ENCODE measurements around the gene TYSND1.
"Not testable (repeated sequence)": the region's sequence is repeated elsewhere in the genome, so short reads cannot be mapped to it uniquely, and the experiment has no call there.

TYSND1 gene, protein sequence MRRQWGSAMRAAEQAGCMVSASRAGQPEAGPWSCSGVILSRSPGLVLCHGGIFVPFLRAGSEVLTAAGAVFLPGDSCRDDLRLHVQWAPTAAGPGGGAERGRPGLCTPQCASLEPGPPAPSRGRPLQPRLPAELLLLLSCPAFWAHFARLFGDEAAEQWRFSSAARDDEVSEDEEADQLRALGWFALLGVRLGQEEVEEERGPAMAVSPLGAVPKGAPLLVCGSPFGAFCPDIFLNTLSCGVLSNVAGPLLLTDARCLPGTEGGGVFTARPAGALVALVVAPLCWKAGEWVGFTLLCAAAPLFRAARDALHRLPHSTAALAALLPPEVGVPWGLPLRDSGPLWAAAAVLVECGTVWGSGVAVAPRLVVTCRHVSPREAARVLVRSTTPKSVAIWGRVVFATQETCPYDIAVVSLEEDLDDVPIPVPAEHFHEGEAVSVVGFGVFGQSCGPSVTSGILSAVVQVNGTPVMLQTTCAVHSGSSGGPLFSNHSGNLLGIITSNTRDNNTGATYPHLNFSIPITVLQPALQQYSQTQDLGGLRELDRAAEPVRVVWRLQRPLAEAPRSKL

DNA sequence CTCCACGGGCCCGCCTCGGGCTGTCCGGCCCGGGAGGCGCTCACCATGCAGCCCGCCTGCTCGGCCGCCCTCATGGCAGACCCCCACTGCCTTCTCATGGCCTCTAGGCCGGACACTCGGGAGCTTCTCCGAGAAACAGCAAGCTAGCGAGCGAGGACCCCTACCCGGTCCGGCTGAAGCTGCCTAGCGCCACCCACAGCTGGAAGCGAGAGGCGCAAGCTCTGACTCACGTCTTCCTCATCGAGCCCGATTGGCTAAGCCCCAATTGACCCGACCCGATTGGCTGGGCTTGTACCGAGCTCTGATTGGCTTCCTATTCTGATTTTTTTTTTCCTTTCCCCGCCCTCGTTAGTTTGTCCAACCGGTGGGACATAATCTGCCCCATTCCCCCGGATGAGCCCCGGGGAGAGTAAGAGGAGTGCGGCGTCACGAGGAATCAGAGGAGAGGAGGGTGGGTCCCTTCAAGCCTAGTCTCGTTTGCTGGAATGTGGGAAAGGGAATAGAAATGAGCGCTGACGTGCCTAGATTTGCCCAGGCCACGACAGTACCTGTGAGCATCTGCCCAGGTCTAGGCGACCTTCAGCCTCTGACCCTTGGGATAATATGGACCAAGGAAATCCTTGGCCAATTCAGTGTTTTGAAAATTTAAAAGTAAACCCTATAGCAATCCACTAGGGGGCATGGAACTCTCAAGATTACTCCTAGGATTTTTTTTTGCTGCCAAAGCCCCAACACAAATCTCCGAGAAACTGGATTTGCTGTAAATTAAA lies at the start of gene TYSND1:
TSS of gene TYSND1 (minus strand) at position 212 of the 770 bp plus-strand sequence. CDS start at position 98, 114 bp downstream.
- peak; percentile 95 for DNase-seq (ENCODE audit: low read depth)

DNA sequence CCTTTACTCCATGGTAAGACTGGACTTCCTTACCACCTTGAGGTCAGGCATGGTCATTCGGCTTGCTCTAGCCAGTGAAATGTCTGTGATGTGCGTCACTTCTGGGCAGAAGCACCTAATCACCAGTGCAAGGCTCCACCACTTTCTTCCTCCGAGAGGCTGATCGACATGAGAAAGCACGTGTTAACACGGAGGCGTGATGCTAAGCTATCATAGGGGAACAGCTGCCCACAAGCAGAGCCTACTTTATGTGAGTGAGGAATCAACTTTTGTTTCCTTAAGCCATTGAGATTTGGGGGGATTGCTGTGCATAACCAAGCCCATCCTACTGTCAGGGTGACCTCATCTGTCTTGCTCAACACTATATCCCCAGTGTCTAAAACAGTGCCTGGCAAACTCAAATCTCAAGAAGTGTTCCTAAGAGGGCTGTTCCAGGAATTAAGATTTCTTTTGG lies 46.9 kb upstream of the TYSND1 start:
- DNase-seq (ENCODE audit: low read depth), result no peak

DNA sequence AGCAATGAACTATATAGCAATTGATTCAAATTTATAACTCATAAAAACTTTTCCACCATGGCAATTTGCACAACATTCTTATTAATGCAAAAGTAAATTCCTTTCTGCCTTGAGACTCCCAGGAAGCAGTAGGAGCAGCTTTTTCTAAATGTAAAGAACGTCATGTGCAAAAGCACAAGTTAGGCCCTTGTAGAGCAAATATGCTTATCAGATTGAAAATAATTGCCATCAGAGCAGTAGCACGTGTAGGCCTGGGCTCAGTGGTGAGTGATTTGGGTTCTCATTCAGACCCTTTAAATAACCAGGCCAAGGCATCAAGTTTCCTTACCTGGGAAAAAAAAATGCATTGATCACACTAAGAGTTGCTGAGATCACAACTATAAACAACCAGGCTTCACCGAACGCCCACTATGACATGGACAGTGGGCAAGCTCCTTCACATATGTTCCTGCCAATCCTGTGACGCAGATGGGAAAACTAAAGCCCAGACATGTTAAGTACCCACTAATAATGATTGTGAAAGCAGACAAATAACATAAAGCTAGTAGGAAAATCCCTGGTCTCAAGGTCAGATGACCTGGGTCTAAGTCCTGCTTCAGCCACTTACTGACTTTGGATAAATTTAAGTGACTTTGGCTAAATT lies 45.9 kb upstream of the TYSND1 start:
- no peak for DNase-seq (ENCODE audit: low read depth)

DNA sequence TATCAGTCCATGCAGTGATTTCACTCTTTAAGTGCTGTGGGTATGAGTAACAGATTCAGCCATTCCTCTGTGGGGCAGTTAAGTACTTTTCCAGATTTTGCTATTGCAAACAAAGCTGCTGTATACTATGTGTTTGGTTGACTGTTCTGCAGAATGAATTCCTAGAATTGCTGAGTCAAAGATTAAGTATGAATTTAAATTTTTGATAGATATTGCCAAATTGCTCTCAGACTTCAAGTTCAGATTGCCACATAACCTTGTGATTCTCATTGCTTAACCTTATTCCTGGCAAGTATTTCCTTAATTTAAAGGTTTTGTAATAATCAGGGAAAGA lies 45.4 kb upstream of the TYSND1 start:
- DNase-seq (ENCODE audit: low read depth), result no peak

DNA sequence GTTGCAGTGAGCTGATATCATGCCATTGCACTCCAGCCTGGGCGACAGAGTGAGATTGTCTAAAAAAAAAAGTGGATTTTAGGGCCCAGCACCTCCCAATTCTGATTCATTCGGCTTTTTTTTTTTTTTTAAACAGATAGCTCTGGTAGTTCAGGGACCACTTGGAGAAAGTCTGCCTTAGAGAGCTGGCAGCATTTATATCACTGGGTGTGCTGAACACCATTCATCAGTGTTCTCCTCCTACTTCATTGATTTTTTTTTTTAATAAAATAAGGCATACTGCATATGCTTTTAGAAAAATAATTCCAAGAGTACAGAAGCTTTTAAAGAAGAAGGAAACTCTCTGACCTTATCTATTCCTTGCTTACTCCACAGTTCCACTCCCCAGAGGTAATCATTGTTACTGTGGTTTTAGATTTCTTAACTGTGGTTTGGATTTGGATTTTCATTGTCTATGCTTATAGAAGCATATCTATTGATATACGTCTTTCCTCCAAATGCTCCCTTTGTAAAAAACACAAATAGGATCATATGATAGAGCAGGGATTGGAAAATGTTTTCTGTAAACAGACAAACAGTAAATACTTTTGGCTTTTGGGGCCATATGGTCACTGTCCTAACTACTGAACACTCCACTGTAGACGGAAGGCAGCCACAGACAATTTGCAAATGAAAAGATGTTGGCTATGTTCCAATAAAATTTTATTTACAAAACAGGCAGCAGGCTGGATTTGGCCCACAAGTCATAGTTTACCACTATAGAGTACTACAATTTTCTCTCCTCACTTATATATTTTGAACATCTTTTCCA lies 44.9 kb upstream of the TYSND1 start:
- no peak for DNase-seq (ENCODE audit: low read depth)

DNA sequence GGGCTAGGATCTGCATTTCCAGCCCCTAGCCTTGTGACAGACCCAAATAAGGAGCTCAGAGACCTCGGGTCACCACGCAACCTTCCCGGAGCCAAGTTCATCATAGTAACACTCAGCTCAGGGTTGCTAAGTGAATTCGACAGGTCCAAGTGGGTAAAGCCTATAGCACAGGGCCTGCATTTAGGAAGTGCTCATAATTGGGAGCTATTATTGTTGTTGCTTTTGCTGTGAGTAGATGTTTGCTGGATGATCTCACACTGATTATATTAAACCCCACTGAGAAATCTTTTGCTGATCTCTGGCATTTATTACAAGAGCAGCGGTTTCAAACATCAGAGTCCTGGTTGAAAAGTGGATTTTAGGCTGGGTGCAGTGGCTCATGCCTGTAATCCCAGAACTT lies 44.1 kb upstream of the TYSND1 start:
- no peak for DNase-seq (ENCODE audit: low read depth)

DNA sequence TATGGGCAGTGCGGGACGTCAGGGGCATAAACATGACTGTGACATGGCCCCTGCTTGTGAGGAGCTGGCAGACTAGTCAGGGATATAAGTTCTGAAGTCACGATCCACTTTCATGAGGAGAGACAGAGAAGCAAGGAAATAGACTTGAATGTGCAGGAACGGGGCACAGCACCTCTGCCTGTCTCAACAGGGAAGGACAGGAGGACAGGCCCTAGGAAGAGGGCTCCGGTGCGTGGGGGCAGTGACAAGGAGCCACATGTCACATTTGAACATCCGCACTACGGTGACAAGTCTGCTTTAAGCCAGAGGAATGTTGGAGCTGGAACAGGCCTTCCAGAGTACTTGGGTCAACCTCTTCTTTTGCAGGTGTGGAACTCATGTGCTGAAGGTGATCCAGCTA lies 43.6 kb upstream of the TYSND1 start:
- DNase-seq (ENCODE audit: low read depth), result no peak

DNA sequence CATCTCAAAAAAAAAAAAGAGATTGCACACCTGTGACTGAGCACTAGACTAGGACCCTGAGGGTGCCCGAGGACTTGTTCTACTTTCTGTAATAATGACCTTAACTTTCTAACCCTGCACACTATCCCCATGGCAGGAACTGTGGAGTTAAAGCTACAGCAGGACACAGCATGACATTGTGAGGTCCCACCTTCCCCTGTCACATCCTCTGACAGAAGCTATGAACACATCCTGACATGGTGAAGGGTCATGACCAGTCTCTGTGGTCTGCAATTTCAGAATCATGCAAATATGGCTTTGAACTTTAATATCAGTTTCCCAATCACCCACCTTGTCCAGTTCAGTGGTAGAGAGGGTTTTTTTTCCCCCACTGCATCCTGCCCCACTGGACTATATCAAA lies 42.3 kb upstream of the TYSND1 start:
- no peak for DNase-seq (ENCODE audit: low read depth)

DNA sequence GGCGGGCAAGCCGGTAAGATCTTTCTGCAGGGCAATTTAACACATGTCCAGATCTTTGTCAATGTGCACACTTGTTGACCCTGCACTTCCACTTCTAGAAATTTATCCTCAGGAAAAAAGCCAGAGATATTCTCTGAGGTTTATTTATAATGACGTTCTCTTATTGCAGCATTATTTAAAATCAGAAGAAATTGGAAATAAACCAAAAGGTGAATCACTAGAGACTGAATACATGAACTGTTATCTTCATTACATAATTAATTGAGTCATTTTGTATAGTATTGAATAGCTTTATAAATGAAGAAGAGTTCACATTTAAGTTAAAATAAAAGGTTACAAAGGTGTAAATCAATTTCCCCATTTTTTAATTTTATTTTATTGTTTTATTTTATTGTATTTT lies 40.1 kb upstream of the TYSND1 start:
- no peak for DNase-seq (ENCODE audit: low read depth)

DNA sequence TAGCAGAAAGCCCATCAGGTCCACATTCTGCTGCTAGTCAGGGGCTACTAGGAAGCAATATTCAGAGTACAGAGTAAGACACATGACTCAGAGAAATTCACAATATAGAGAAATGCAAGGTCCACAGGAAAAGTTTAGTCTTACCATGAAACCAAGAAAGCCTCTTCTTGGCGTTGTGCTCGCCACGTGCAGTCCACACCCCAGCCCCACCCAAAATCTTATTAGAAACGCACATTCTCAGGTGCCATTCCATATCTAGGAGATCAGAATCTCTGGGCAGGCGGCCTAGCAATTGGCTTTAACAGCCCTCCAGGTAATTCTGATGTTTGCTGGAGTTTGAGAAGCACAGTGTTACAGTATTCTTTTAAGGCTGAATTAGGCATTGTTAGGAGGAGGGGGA lies 39.6 kb upstream of the TYSND1 start:
- no peak for DNase-seq (ENCODE audit: low read depth)

DNA sequence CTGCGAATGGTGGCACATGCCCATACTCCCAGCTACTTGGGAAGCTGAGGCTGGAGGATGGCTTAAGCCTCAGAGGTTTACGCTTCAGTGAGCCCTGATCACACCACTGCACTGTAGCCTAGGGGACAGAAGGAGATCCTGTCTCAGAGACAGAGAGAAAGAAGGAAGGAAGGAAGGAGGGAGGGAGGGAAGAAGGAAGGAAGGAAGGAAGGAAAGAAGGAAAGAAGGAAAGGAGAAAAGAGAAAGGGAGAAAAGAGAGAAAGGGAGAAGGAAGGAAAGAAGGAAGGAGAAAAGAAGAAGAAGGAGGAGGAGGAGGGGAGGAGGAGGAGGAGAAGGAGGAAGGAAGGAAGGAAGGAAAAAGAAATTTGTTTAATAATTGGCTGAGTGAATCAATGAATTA lies 36.8 kb upstream of the TYSND1 start:
- DNase-seq (ENCODE audit: low read depth), result no peak

DNA sequence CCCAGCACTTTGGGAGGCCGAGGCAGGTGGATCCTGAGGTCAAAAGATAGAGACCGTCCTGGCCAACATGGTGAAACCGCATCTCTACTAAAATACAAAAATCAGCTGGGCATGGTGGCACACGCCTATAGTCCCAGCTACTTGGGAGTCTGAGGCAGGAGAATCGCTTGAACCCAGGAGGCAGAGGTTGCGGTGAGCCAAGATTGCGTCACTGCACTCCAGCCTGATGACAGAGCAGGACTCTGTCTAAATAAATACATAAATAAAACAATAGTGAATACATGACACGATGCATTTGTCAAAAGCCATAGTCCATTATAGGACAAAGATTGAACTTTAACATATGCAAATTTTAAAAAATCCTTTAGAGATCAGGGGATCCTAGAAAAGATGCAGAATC lies 32.7 kb upstream of the TYSND1 start:
- DNase-seq (ENCODE audit: low read depth), result not testable (repeated sequence)

DNA sequence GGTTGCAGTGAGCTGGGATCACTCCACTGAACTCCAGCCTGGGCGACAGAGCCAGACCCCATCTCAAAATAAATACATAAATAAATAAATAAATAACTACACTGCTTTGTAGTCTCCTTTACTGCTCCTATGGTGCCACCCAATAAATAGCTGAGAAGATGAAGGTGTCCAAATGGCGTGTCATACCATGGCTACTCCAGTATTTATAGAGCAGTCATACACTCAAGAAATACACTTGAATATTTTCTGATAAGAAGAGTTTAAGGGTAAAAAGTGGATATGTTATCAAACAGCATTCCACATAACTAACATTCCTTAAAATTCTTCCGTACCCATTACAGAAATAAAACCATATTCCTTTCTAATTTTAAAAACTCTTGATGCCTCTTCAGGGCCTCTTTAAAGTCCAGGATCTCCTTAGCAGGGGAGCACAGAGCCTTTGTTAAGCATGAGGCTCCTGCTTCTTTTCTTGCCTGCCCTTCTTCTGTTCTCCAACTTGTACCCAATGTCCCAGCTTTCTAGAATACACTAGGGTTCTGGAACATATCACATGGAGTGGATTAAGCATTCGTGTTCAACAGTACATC lies 31.7 kb upstream of the TYSND1 start:
- no peak for DNase-seq (ENCODE audit: low read depth)

DNA sequence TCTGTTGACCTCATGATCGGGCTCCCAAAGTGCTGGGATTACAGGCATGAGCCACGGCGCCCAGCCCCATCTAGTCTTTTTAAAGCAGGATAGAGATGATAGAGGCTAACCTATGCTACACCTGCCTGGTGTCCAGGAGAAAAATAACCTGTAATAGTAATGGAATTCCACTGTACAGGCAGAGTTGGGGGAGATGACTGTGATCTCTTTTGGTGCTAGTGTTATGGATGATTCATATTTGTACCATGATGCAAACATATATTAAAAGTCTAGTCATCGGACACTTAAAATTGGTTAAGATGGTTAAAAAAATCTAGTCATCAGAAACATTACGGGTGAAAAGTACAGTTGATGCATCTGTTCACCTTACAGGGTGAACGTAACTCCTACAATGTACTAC lies 29.9 kb upstream of the TYSND1 start:
- no peak for DNase-seq (ENCODE audit: low read depth)

DNA sequence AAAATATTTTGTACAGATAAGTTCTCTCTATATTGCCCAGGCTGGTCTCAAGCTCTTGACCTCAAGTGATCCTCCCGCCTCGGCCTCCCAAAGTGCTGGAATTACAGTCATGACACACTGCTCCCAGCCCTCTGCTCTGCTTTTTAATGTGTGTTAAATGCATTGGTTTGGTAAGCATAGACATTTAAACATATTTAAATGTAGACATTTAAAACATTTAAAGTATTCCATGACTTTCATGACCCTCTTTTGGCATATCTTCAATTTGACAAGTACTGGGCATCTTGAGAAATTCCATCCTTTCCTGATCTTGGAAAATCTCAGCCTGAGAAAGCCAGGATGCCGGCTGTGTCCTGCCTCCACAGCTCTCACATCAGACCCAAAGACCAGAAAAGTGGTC lies 29.0 kb upstream of the TYSND1 start:
- no peak for DNase-seq (ENCODE audit: low read depth)

DNA sequence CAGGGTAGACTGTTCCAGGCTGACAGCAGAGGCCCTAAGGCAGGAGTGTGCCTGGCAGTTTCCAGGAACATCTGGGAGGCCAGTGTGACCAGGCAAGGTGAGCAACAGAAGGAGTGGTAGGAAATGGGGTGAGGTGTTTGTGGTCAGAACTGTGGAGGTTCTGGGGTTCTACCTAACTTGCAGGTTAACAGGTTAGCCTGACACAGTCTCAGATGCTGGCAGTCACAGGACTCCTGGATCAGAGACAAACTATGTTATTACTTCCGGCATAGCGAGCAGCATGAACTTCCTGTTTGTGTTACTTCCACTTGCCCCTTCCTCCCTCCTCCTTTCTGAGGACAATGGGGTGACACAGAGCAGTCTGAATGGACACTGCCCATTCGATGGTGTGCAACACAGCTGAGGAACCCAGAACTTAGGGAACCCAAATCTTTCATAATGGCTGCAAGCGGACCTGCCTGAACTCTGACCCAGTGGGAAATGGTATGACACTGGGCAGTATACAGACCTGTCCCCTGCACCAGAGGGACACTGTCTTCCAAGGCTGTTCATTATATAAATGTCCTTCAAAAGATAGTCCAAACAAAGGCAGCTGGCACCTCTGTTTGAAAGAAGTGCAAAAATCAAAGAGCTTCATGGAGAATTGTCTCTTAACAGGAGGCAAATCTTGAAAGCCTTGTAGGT lies 27.7 kb upstream of the TYSND1 start:
- DNase-seq (ENCODE audit: low read depth), result no peak

DNA sequence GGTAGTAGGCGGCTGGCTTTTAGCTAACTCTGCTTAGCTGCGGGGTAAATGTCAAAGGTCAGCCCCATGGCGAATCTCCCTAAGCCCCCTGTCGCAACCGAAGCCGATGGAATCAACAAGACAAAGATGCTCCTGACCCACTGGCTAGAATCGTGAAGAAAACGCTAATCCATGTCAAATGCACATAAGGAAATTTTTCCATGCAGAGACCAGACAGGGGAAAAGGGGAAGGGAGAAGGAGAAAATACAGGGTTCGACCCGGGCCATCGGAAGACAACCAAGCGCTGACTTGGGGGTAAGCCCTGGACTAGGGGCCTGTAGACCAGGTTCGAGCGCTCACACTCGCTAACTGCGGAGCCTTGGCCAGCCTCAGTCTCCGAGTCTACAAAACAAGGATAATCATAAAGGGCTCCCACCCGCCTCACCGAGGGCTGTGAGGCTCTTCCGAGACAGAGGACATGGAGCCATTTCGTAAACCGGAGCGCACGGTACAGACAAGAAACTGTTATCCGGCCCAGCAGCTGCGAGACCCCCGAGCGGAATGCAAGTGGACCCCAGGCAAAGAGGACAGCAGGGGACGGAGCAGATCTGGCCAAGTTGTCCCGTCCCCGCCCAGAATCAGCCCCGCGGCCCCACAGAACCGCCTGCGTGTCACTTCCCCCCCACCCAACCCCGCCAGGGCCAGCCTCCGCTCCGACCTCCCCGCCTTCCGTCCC lies 23.3 kb upstream of the TYSND1 start:
- DNase-seq (ENCODE audit: low read depth), result no peak

DNA sequence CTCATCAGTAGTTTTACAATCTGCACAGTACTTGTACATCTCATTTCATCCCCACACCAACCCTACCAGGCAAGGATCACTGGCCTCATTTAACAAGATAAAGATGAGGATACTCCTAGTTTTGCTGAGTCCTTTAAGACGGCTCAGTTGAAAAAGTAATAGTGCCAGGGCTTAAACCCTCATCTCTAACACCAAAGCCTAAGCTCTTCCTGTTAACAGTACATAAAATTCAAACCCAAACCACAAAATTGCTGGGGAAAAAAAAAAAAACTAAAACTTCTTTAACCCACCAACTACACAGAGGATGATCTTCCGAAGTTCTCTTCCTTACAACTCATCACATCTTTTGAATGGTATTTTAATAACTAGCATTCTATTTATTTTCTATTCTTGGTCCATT lies 22.5 kb upstream of the TYSND1 start:
- DNase-seq (ENCODE audit: low read depth), result no peak

DNA sequence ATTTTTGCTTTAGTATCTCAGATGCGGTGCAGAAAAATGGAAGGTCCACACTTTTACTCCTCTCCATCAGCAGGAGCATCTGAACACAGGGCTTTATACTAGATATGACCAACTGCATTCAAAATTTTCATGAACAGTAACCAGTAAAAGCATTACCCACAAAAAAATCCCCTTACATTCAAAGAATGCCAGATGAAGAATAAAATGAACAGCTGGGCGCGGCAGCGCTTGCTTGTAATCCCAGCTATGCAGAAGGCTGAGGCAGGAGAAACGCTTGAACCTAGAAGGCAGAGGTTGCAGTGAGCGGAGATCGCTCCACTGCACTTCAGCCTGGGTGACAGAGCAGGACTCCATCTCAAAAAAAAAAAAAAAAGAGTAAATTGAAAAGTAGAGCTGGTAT lies 20.7 kb upstream of the TYSND1 start:
- no peak for DNase-seq (ENCODE audit: low read depth)

DNA sequence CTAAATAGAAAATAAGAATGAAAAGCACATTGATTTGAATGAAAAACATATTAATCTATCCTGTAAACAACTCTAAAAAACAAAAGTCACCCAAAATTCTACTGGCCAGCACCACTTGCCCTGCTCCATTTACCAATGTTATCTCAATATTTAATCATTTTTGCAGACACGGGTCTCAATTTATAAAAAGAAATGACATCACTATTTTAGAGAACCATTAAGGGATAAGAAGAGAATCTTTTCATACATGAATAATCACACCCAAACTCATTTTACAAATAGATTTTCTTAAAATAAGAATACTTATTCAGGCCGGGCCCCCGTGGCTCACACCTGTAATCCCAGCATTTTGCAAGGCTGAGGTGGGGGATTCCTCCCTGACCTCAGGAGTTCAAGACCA lies 19.9 kb upstream of the TYSND1 start:
- no peak for DNase-seq (ENCODE audit: low read depth)

All from CMK (cell line).